Keratinocyte (primary cell): ENCODE measurements around the gene KIF1C. TPM values are rescaled to one million over a fixed set of nuclear protein-coding genes. Genes with fewer than 3 reads are reported as not detected.

Experiments
- DNase-seq: peaks from one replicate; pipeline ENCODE4 v3.0.0-alpha.2; 2011; ENCODE audit warnings: low read depth, missing footprints, low spot score
- FAIRE-seq: peaks from 2 replicates; lab custom pipeline; 2011; peaks lifted over from hg19 to GRCh38; lab: Jason Lieb, UNC
- H2AFZ ChIP-seq: 2 replicates; pipeline ENCODE4 v1.6.0; 2012; ENCODE audit warnings: low read length, control low read depth, inconsistent platforms; ENCODE audit not compliant: control insufficient read depth
- H3K27ac ChIP-seq: 2 replicates; pipeline ENCODE4 v1.5.1; 2011; ENCODE audit warnings: low read length; ENCODE audit not compliant: control insufficient read depth, insufficient read depth
- H3K27me3 ChIP-seq: 3 replicates; pipeline ENCODE4 v1.6.0; 2011; ENCODE audit warnings: low read length; ENCODE audit not compliant: control insufficient read depth, insufficient read depth; ENCODE audit errors: extremely low read depth
- H3K36me3 ChIP-seq, 2 experiments: 2 replicates in 1 of 2; 3 replicates in 1 of 2; pipeline ENCODE4 v1.5.1; 2011; ENCODE audit warnings: low read length in 2 of 2, mild to moderate bottlenecking in 1 of 2; ENCODE audit not compliant: control insufficient read depth in 2 of 2, insufficient read depth in 2 of 2; ENCODE audit errors: extremely low read depth in 1 of 2
- H3K4me1 ChIP-seq: 3 replicates; pipeline ENCODE4 v1.5.1; 2011; ENCODE audit warnings: low read length; ENCODE audit not compliant: control insufficient read depth, insufficient read depth; ENCODE audit errors: extremely low read depth
- H3K4me2 ChIP-seq: 3 replicates; pipeline ENCODE4 v1.6.0; 2011; ENCODE audit warnings: low read depth, low read length; ENCODE audit not compliant: control insufficient read depth, insufficient read depth; ENCODE audit errors: extremely low read depth
- H3K4me3 ChIP-seq, 3 experiments: fragments of 200-600 bp in 1 of 3; sonication (generic) in 1 of 3; 2 replicates in 2 of 3; 3 replicates in 1 of 3; pipeline ENCODE4 v1.5.1; 2011 to 2016; ENCODE audit warnings: low read length in 3 of 3, mild to moderate bottlenecking in 3 of 3, control low read depth in 2 of 3, inconsistent platforms in 1 of 3, low read depth in 1 of 3, mixed read lengths in 1 of 3, mixed run types in 1 of 3, moderate library complexity in 1 of 3; ENCODE audit not compliant: control insufficient read depth in 2 of 3, insufficient read depth in 2 of 3; ENCODE audit errors: extremely low read depth in 1 of 3
- H3K79me2 ChIP-seq: 2 replicates; pipeline ENCODE4 v1.6.0; 2012; ENCODE audit warnings: low read length; ENCODE audit not compliant: control insufficient read depth, insufficient read depth
- H3K9ac ChIP-seq: 3 replicates; pipeline ENCODE4 v1.6.0; 2011; ENCODE audit warnings: low read length; ENCODE audit not compliant: control insufficient read depth, insufficient read depth; ENCODE audit errors: extremely low read depth
- H3K9me1 ChIP-seq: 3 replicates; pipeline ENCODE4 v1.6.0; 2011; ENCODE audit warnings: low read length; ENCODE audit not compliant: control insufficient read depth, insufficient read depth; ENCODE audit errors: extremely low read depth
- H3K9me3 ChIP-seq: 2 replicates; pipeline ENCODE4 v1.5.1; 2012; ENCODE audit warnings: low read depth, low read length; ENCODE audit not compliant: control insufficient read depth
- H4K20me1 ChIP-seq: 3 replicates; pipeline ENCODE4 v1.6.0; 2011; ENCODE audit warnings: low read length; ENCODE audit not compliant: control insufficient read depth, insufficient read depth; ENCODE audit errors: extremely low read depth
- CTCF ChIP-seq, 3 experiments: IDR thresholded peaks in 1 of 3; conservative IDR thresholded peaks in 1 of 3; optimal IDR thresholded peaks in 1 of 3; 2 replicates in 2 of 3; 3 replicates in 1 of 3; pipeline versions ENCODE3 to v1.5.1; 2011; ENCODE audit warnings: low read length in 3 of 3, mild to moderate bottlenecking in 3 of 3, moderate library complexity in 2 of 3, control low read depth in 1 of 3, inconsistent platforms in 1 of 3; ENCODE audit not compliant: insufficient read depth in 2 of 3; ENCODE audit errors: extremely low read depth in 1 of 3
- EZH2 ChIP-seq: IDR thresholded peaks from one replicate; pipeline ENCODE4 v1.6.1; 2012; ENCODE audit warnings: inconsistent platforms, mild to moderate bottlenecking, low read length, moderate library complexity
- dilution Hi-C: fragments of 300-500 bp; cut with MboI; formaldehyde crosslinking; loops from one replicate; pipeline ENCODE4 v1.7.0; 2020; ENCODE audit warnings: low sequenced_read_pairs; ENCODE audit not compliant: extremely low pct_ligation_motif_present
- polyA plus RNA-seq, 5 experiments: library from polyadenylated mRNA; depleted of rRNA in 3 of 5; stranded (reverse) in 3 of 5; stranded (forward) in 1 of 5; unstranded in 1 of 5; fragments of >200 nt; gene quantifications; 1 replicate in 1 of 5; 2 replicates in 3 of 5; 3 replicates in 1 of 5; pipeline versions ENCODE4 v1.2.1 to v1.2.3, GENCODE V29; 2011 to 2012; ENCODE audit warnings: missing spikeins in 2 of 5, low read depth in 1 of 5, low replicate concordance in 1 of 5

KIF1C gene
- polyA plus RNA-seq, 1 donor (not counting 4 experiments of a cell fraction or from before 2014, with no cell fraction given): 93.7 TPM

GRCh38 chr17:4999430-5000093 lies 1.8 kb downstream of the KIF1C start:
- H2AFZ ChIP-seq: no peak overlapping the region
- TF ChIP-seq CTCF (optimal IDR thresholded peaks at IDR 0.05 in 1 of 3, IDR thresholded peaks at IDR 0.05 in 1 of 3, conservative IDR thresholded peaks at IDR 0.05 in 1 of 3; ENCODE audit: extremely low read depth in 1 of 3, insufficient read depth in 2 of 3, low read length in 3 of 3) (no peak), EZH2 (no peak)
- peaks cover 34 to 38% of the 10 kb centered on the region in 2 experiments for H3K36me3 ChIP-seq
- peak overlapping the region; percentile 92 to 99 (median 97) for H3K4me3 ChIP-seq
- FAIRE-seq (no peak), DNase-seq (no peak)
- H3K4me1 ChIP-seq: peaks cover 16% of the 10 kb centered on the region
- H4K20me1 ChIP-seq: peaks cover 3% of the 10 kb centered on the region
- no peaks in the 10 kb centered on the region for H3K9me1 ChIP-seq
- H3K79me2 ChIP-seq: peaks cover 39% of the 10 kb centered on the region
- H3K9ac ChIP-seq: peak overlapping the region; percentile 86
- no peak overlapping the region for H3K27ac ChIP-seq
- dilution Hi-C loops: loop anchor here (10.0 kb wide), 1 partner anchor 55 kb away; the partner anchor contains the start of genes PFN1, RNF167 and SLC25A11
- H3K9me3 ChIP-seq: no peaks in the 10 kb centered on the region
- H3K27me3 ChIP-seq: no peaks in the 10 kb centered on the region
- H3K4me2 ChIP-seq: peak overlapping the region; percentile 81

- no peak overlapping the region for H3K27ac ChIP-seq
Measured at GRCh38 chr17:5000237-5000639, 2.5 kb downstream of the KIF1C start.

More at GRCh38 chr17:5000237-5000639, 2.5 kb downstream of the KIF1C start:
- Histone ChIP-seq H3K4me1 (peaks cover 16% of the 10 kb centered on the region), H3K4me2 (no peak overlapping the region), H3K36me3 (peaks cover 41 to 45% of the 10 kb centered on the region in 2 experiments), H3K9me1 (no peaks in the 10 kb centered on the region), H3K9me3 (no peaks in the 10 kb centered on the region), H3K27me3 (no peaks in the 10 kb centered on the region), H3K4me3 (no peak overlapping the region), H3K9ac (peak overlapping the region; percentile 22), H3K79me2 (peaks cover 39% of the 10 kb centered on the region), H4K20me1 (peaks cover 3% of the 10 kb centered on the region), H2AFZ (no peak overlapping the region)
- FAIRE-seq (no peak), DNase-seq (no peak)
- no peak for TF ChIP-seq CTCF (optimal IDR thresholded peaks at IDR 0.05 in 1 of 3, IDR thresholded peaks at IDR 0.05 in 1 of 3, conservative IDR thresholded peaks at IDR 0.05 in 1 of 3; ENCODE audit: extremely low read depth in 1 of 3, insufficient read depth in 2 of 3, low read length in 3 of 3)
- dilution Hi-C loops: loop anchor here (10.0 kb wide), 1 partner anchor 55 kb away; the partner anchor contains the start of genes PFN1, RNF167 and SLC25A11
